WTC11 (cell line): Measurements from ENCODE around the gene STPG3. TPM values are rescaled to one million over a fixed set of nuclear protein-coding genes. Genes with fewer than 3 reads are reported as not detected.

Source experiments
- ATF3 ChIP-seq: sonication (generic); formaldehyde crosslinking; conservative IDR thresholded peaks from 2 replicates; pipeline ENCODE4 v1.8.1; 2022; ENCODE audit warnings: mild to moderate bottlenecking, missing genetic modification reagents
- ETV6 ChIP-seq: sonication (generic); formaldehyde crosslinking; IDR thresholded peaks from 2 replicates; pipeline ENCODE4 v1.8.1; 2022; ENCODE audit warnings: mild to moderate bottlenecking, missing genetic modification reagents
- FOXP1 ChIP-seq: sonication (generic); formaldehyde crosslinking; IDR thresholded peaks from 2 replicates; pipeline ENCODE4 v1.8.0; 2022; ENCODE audit warnings: missing genetic modification reagents, mild to moderate bottlenecking, moderate library complexity, borderline replicate concordance
- FOXP4 ChIP-seq: sonication (generic); formaldehyde crosslinking; IDR thresholded peaks from 2 replicates; pipeline ENCODE4 v1.8.0; 2022; ENCODE audit warnings: mild to moderate bottlenecking, missing genetic modification reagents
- GTF2I ChIP-seq: fragments of 250-450 bp; sonication (Bioruptor Pico); conservative IDR thresholded peaks from 2 replicates; pipeline ENCODE4 v1.4.0; 2021; ENCODE audit warnings: mild to moderate bottlenecking
- JUN ChIP-seq: sonication (generic); formaldehyde crosslinking; IDR thresholded peaks from 2 replicates; pipeline ENCODE4 v1.8.0; 2023; ENCODE audit warnings: mild to moderate bottlenecking, missing genetic modification reagents
- MYBL2 ChIP-seq: sonication (generic); formaldehyde crosslinking; IDR thresholded peaks from 2 replicates; pipeline ENCODE4 v1.8.1; 2023; ENCODE audit warnings: mild to moderate bottlenecking, moderate library complexity, missing genetic modification reagents
- NFATC4 ChIP-seq: fragments of 250-450 bp; sonication (Bioruptor Pico); IDR thresholded peaks from 2 replicates; pipeline ENCODE4 v1.9.0; 2021; ENCODE audit warnings: mild to moderate bottlenecking
- SMAD3 ChIP-seq: sonication (generic); formaldehyde crosslinking; IDR thresholded peaks from 2 replicates; pipeline ENCODE4 v1.8.0; 2022; ENCODE audit warnings: missing genetic modification reagents, mild to moderate bottlenecking, borderline replicate concordance
- SMAD4 ChIP-seq: sonication (generic); formaldehyde crosslinking; IDR thresholded peaks from 2 replicates; pipeline ENCODE4 v1.8.0; 2022; ENCODE audit warnings: mild to moderate bottlenecking, missing genetic modification reagents
- SP1 ChIP-seq: sonication (generic); formaldehyde crosslinking; conservative IDR thresholded peaks from 2 replicates; pipeline ENCODE4 v1.8.1; 2022; ENCODE audit warnings: missing genetic modification reagents
- TEAD1 ChIP-seq: sonication (generic); formaldehyde crosslinking; IDR thresholded peaks from 2 replicates; pipeline ENCODE4 v1.8.0; 2022; ENCODE audit warnings: mild to moderate bottlenecking, missing genetic modification reagents
- ZNF138 ChIP-seq: sonication (generic); formaldehyde crosslinking; conservative IDR thresholded peaks from 2 replicates; pipeline ENCODE4 v1.8.1; 2022; ENCODE audit warnings: mild to moderate bottlenecking, moderate library complexity, missing genetic modification reagents
- ZNF263 ChIP-seq: sonication (generic); formaldehyde crosslinking; IDR thresholded peaks from 2 replicates; pipeline ENCODE4 v1.8.1; 2022; ENCODE audit warnings: low read depth, mild to moderate bottlenecking, moderate library complexity, missing genetic modification reagents
- ZNF281 ChIP-seq: sonication (generic); formaldehyde crosslinking; IDR thresholded peaks from 2 replicates; pipeline ENCODE4 v1.8.0; 2023; ENCODE audit warnings: mild to moderate bottlenecking, missing genetic modification reagents
- ZNF317 ChIP-seq: sonication (generic); formaldehyde crosslinking; IDR thresholded peaks from 2 replicates; pipeline ENCODE4 v1.8.1; 2023; ENCODE audit warnings: low read depth, mild to moderate bottlenecking, moderate library complexity, missing genetic modification reagents, borderline replicate concordance
- ZNF396 ChIP-seq: fragments of 250-450 bp; sonication (Bioruptor Pico); IDR thresholded peaks from 2 replicates; pipeline ENCODE4 v1.8.0; 2021; ENCODE audit warnings: mild to moderate bottlenecking, moderate library complexity, borderline replicate concordance
- ZNF423 ChIP-seq: fragments of 250-450 bp; sonication (Bioruptor Pico); IDR thresholded peaks from 2 replicates; pipeline ENCODE4 v2.1.2; 2022; ENCODE audit warnings: mild to moderate bottlenecking, moderate library complexity
- ZSCAN18 ChIP-seq: fragments of 250-450 bp; sonication (Bioruptor Pico); IDR thresholded peaks from 2 replicates; pipeline ENCODE4 v2.1.2; 2022; ENCODE audit warnings: mild to moderate bottlenecking, moderate library complexity
- total RNA-seq: library from RNA; stranded (reverse); gene quantifications from 3 replicates; pipeline ENCODE4 v1.2.3, GENCODE V29; 2021
- TF ChIP-seq, protein P1 (sequence below): fragments of 250-450 bp; sonication (Bioruptor Pico); conservative IDR thresholded peaks from 2 replicates; pipeline ENCODE4 v1.9.0; 2021; ENCODE audit warnings: mild to moderate bottlenecking
- TF ChIP-seq, protein P2 (sequence below): sonication (generic); formaldehyde crosslinking; IDR thresholded peaks from 2 replicates; pipeline ENCODE4 v1.8.1; 2023; ENCODE audit warnings: mild to moderate bottlenecking, moderate library complexity, missing genetic modification reagents
- TF ChIP-seq, protein P3 (sequence below): sonication (generic); formaldehyde crosslinking; IDR thresholded peaks from 2 replicates; pipeline ENCODE4 v1.8.1; 2022; ENCODE audit warnings: mild to moderate bottlenecking, moderate library complexity, missing genetic modification reagents
- TF ChIP-seq, protein P4 (sequence below): sonication (generic); formaldehyde crosslinking; IDR thresholded peaks from 2 replicates; pipeline ENCODE4 v1.8.1; 2023; ENCODE audit warnings: mild to moderate bottlenecking, missing genetic modification reagents, moderate library complexity
- TF ChIP-seq, protein P5 (sequence below): fragments of 200-600 bp; IDR thresholded peaks from 2 replicates; pipeline ENCODE4 v1.8.0; 2022; ENCODE audit warnings: antibody characterized with exemption

Gene STPG3
- total RNA-seq, 1 experiment from 2014 or later: 0.26 TPM

- no peak for TF ChIP-seq ZNF263 (CRISPR knock-in tag)
- no peak for TF ChIP-seq ZSCAN18 (CRISPR knock-in tag)
- no peak for TF ChIP-seq SMAD3 (CRISPR knock-in tag)
- no peak for TF ChIP-seq FOXP4 (CRISPR knock-in tag)
- TF ChIP-seq, protein P1, sequence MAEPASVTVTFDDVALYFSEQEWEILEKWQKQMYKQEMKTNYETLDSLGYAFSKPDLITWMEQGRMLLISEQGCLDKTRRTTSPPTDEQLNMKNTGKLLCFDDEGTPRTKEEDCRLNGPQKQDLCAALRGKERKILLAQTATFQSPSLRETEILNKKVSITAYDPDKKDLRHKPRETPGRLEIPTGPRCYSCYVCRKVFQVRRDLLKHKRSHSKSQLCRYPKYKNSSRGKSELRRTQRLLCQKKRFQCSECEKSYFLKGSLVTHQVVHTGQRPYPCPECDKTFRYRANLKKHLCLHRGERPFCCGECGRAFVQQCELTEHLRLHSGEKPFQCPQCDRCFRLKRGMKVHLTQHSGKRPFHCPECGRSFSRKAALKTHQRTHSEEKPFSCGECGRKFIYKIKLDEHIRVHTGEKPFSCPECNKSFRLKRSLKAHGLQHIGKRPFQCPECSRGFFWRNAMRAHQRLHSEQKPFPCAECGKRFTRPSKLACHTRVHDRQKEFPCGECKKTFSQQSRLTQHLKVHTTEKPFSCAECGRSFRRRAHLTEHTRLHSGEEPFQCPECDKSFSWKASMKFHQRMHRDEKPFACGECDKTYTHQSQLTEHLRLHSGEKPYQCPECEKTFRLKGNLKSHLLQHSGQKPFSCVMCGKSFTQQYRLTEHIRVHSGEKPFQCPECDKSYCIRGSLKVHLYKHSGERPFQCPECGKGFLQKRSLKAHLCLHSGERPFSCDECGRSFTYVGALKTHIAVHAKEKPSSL (CRISPR knock-in tag): no peak
- no peak for TF ChIP-seq NFATC4 (CRISPR knock-in tag)
- TF ChIP-seq ETV6 (CRISPR knock-in tag): no peak
- TF ChIP-seq SMAD4 (CRISPR knock-in tag): no peak
- TF ChIP-seq ATF3 (CRISPR knock-in tag): no peak
- no peak for TF ChIP-seq ZNF396 (CRISPR knock-in tag)
- no peak for TF ChIP-seq ZNF281
- TF ChIP-seq, protein P2, sequence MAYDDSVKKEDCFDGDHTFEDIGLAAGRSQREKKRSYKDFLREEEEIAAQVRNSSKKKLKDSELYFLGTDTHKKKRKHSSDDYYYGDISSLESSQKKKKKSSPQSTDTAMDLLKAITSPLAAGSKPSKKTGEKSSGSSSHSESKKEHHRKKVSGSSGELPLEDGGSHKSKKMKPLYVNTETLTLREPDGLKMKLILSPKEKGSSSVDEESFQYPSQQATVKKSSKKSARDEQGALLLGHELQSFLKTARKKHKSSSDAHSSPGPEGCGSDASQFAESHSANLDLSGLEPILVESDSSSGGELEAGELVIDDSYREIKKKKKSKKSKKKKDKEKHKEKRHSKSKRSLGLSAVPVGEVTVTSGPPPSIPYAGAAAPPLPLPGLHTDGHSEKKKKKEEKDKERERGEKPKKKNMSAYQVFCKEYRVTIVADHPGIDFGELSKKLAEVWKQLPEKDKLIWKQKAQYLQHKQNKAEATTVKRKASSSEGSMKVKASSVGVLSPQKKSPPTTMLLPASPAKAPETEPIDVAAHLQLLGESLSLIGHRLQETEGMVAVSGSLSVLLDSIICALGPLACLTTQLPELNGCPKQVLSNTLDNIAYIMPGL: peak; percentile 87; the same call in 1 of the 2 replicates
- TF ChIP-seq, protein P3, sequence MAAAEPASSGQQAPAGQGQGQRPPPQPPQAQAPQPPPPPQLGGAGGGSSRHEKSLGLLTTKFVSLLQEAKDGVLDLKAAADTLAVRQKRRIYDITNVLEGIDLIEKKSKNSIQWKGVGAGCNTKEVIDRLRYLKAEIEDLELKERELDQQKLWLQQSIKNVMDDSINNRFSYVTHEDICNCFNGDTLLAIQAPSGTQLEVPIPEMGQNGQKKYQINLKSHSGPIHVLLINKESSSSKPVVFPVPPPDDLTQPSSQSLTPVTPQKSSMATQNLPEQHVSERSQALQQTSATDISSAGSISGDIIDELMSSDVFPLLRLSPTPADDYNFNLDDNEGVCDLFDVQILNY (CRISPR knock-in tag): peak; percentile 35; the same call in 1 of the 2 replicates
- no peak for TF ChIP-seq SP1 (CRISPR knock-in tag)
- no peak for TF ChIP-seq ZNF138 (CRISPR knock-in tag)
- TF ChIP-seq ZNF423 (CRISPR knock-in tag): peak; percentile 73
- TF ChIP-seq GTF2I: no peak
- peak; percentile 9; the same call in 1 of the 2 replicates for TF ChIP-seq TEAD1 (CRISPR knock-in tag)
- TF ChIP-seq, protein P4, sequence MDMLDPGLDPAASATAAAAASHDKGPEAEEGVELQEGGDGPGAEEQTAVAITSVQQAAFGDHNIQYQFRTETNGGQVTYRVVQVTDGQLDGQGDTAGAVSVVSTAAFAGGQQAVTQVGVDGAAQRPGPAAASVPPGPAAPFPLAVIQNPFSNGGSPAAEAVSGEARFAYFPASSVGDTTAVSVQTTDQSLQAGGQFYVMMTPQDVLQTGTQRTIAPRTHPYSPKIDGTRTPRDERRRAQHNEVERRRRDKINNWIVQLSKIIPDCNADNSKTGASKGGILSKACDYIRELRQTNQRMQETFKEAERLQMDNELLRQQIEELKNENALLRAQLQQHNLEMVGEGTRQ: no peak
- no peak for TF ChIP-seq JUN (CRISPR knock-in tag)
- TF ChIP-seq ZNF317 (CRISPR knock-in tag): no peak
- TF ChIP-seq MYBL2: no peak
- TF ChIP-seq, protein P5, sequence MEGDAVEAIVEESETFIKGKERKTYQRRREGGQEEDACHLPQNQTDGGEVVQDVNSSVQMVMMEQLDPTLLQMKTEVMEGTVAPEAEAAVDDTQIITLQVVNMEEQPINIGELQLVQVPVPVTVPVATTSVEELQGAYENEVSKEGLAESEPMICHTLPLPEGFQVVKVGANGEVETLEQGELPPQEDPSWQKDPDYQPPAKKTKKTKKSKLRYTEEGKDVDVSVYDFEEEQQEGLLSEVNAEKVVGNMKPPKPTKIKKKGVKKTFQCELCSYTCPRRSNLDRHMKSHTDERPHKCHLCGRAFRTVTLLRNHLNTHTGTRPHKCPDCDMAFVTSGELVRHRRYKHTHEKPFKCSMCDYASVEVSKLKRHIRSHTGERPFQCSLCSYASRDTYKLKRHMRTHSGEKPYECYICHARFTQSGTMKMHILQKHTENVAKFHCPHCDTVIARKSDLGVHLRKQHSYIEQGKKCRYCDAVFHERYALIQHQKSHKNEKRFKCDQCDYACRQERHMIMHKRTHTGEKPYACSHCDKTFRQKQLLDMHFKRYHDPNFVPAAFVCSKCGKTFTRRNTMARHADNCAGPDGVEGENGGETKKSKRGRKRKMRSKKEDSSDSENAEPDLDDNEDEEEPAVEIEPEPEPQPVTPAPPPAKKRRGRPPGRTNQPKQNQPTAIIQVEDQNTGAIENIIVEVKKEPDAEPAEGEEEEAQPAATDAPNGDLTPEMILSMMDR: peak; percentile 42; the same call in 1 of the 2 replicates
- TF ChIP-seq FOXP1 (CRISPR knock-in tag): peak; percentile 6; the same call in 1 of the 2 replicates
Measured at GRCh38 chr9:137302449-137303150, 51.5 kb downstream of the STPG3 start (continued).
